Measurements from ENCODE around the gene DDX4. TPM values are rescaled to one million over a fixed set of nuclear protein-coding genes. Genes with fewer than 3 reads are reported as not detected.

DDX4 gene
- total and polyA plus RNA-seq, 8 donors: not detected

- H3K27me3 ChIP-seq: peaks cover 2 to 12% (median 4%) of the 10 kb centered on the region in 3 donors
- H3K36me3 ChIP-seq: no peaks in the 10 kb centered on the region
- H3K27ac ChIP-seq: no peak overlapping the region
- TF ChIP-seq CTCF (IDR thresholded peaks at IDR 0.05) (no peak), EP300 (IDR thresholded peaks at IDR 0.05) (no peak), POLR2A (IDR thresholded peaks at IDR 0.05) (no peak), POLR2AphosphoS5 (IDR thresholded peaks at IDR 0.05) (no peak)
- DNase-seq: no peak
- H3K4me1 ChIP-seq: peaks cover 0 to under 1% (median 0%) of the 10 kb centered on the region in 4 donors
- H3K9me3 ChIP-seq: no peaks in the 10 kb centered on the region
- H3K4me3 ChIP-seq: no peak overlapping the region
- intact Hi-C loops (cut with DNase I; ENCODE audit: low total_unique reads): no loop called here
Observed at GRCh38 chr5:55816342-55816741, 78.5 kb downstream of the DDX4 start.

GRCh38 chr5:55817030-55817429 lies 79.2 kb downstream of the DDX4 start:
- DNase-seq: no peak
- Histone ChIP-seq H3K27me3 (peaks cover 4 to 19% (median 9%) of the 10 kb centered on the region in 3 donors), H3K36me3 (no peaks in the 10 kb centered on the region), H3K4me1 (peaks cover 3 to 7% (median 6%) of the 10 kb centered on the region in 4 donors), H3K9me3 (no peaks in the 10 kb centered on the region), H3K4me3 (no peak overlapping the region), H3K27ac (no peak overlapping the region)
- intact Hi-C loops (cut with DNase I; ENCODE audit: low total_unique reads): no loop called here
- WGBS, 5 donors: 74 to 85% (median 76%) methylated on average over 2 of the region's 2 CpGs
- TF ChIP-seq CTCF (IDR thresholded peaks at IDR 0.05) (no peak), POLR2A (IDR thresholded peaks at IDR 0.05) (no peak), EP300 (IDR thresholded peaks at IDR 0.05) (no peak), POLR2AphosphoS5 (IDR thresholded peaks at IDR 0.05) (no peak)

- DNase-seq: no peak
- H3K36me3 ChIP-seq: no peaks in the 10 kb centered on the region
- H3K4me3 ChIP-seq: no peak overlapping the region
- no peak overlapping the region for H3K27ac ChIP-seq
- intact Hi-C loops (cut with DNase I; ENCODE audit: low total_unique reads): no loop called here
- TF ChIP-seq CTCF (IDR thresholded peaks at IDR 0.05) (no peak), POLR2AphosphoS5 (IDR thresholded peaks at IDR 0.05) (no peak), POLR2A (IDR thresholded peaks at IDR 0.05) (no peak), EP300 (IDR thresholded peaks at IDR 0.05) (no peak)
- H3K9me3 ChIP-seq: no peaks in the 10 kb centered on the region
- peaks cover 4 to 45% (median 11%) of the 10 kb centered on the region in 3 donors for H3K27me3 ChIP-seq
- H3K4me1 ChIP-seq: peaks cover 4 to 10% (median 8%) of the 10 kb centered on the region in 4 donors
- 71 to 78% (median 74%) methylated on average over 6 of the region's 6 CpGs for WGBS, 5 donors
Observed at GRCh38 chr5:55820488-55820887, 82.6 kb downstream of the DDX4 start.

GRCh38 chr5:55821731-55822512 lies 84.1 kb downstream of the DDX4 start:
- Histone ChIP-seq H3K27me3 (peaks cover 4 to 47% (median 11%) of the 10 kb centered on the region in 3 donors), H3K27ac (no peak overlapping the region), H3K4me1 (peaks cover 4 to 10% (median 8%) of the 10 kb centered on the region in 4 donors), H3K36me3 (no peaks in the 10 kb centered on the region), H3K9me3 (no peaks in the 10 kb centered on the region), H3K4me3 (peak overlapping the region; percentile 33 to 42 (median 36))
- DNase-seq: peak; percentile 35 to 69
- TF ChIP-seq EP300 (IDR thresholded peaks at IDR 0.05): no peak
- no peak for TF ChIP-seq POLR2AphosphoS5 (IDR thresholded peaks at IDR 0.05)
- no peak for TF ChIP-seq CTCF (IDR thresholded peaks at IDR 0.05)
- no peak for TF ChIP-seq POLR2A (IDR thresholded peaks at IDR 0.05)
- intact Hi-C loops (cut with DNase I; ENCODE audit: low total_unique reads): no loop called here
- WGBS, 5 donors: 7 to 10% (median 9%) methylated on average over 40 to 45 of the region's 45 CpGs
